K562 (cell line): Measurements from ENCODE around the gene KRTAP4-7. TPM values are rescaled to one million over a fixed set of nuclear protein-coding genes. Genes with fewer than 3 reads are reported as not detected.

Experiments used
- ATAC-seq: fragments of 200-7000 bp; cut with Tn5 transposase; 3 replicates; pipeline ENCODE4 v1.9.1; 2020; ENCODE audit warnings: moderate library complexity
- BruUV-seq: library from RNA; stranded (reverse); fragments of 400-500 nt; replicated peaks from 2 replicates; lab custom pipeline; 2021; lab: Mats Ljungman, UMichigan
- CTCF ChIA-PET: fragments of 300-600 bp; formaldehyde crosslinking; extraction: SDS; loops from one replicate; lab custom pipeline; 2021; ENCODE audit warnings: low intra/inter-chr PET ratio; lab: Yijun Ruan, JAX
- POLR2A ChIA-PET: fragments of 300-600, 350-650 bp; sonication (Branson Sonifier 250); formaldehyde crosslinking; extraction: SDS; loops from one replicate; lab custom pipeline; 2021; ENCODE audit warnings: antibody characterized with exemption, inconsistent platforms; lab: Yijun Ruan, JAX
- DNase-seq, 4 experiments: peaks; one replicate each; pipeline versions ENCODE4 v3.0.0 to v3.0.0-alpha.2; 2011 to 2018; ENCODE audit warnings: low spot score in 3 of 4, mixed read lengths in 3 of 4; ENCODE audit errors: extremely low read depth in 1 of 4
- FAIRE-seq: peaks from 2 replicates; lab custom pipeline; 2011; peaks lifted over from hg19 to GRCh38; lab: Jason Lieb, UNC
- H2AFZ ChIP-seq: 2 replicates; pipeline ENCODE4 v1.6.0; 2011; ENCODE audit warnings: low read depth, low read length, control low read depth, inconsistent platforms
- H3K27ac ChIP-seq: fragments of 200-600 bp; 3 replicates; pipeline ENCODE4 v1.8.0; 2011; ENCODE audit warnings: low read depth, mild to moderate bottlenecking, control low read depth, inconsistent platforms, low read length, moderate library complexity, mixed read lengths; ENCODE audit errors: extremely low read depth
- H3K27me3 ChIP-seq, 2 experiments: fragments of 300-600 bp in 1 of 2; 2 replicates in 1 of 2; 3 replicates in 1 of 2; pipeline versions ENCODE4 v1.6.0 to v1.8.0; 2011; ENCODE audit warnings: inconsistent platforms in 2 of 2, low read length in 2 of 2, mild to moderate bottlenecking in 1 of 2, mixed read lengths in 1 of 2, moderate library complexity in 1 of 2; ENCODE audit not compliant: control insufficient read depth in 2 of 2, insufficient read depth in 2 of 2
- H3K36me3 ChIP-seq: fragments of 300-600 bp; 3 replicates; pipeline ENCODE4 v1.8.0; 2011; ENCODE audit warnings: mild to moderate bottlenecking, low read length, inconsistent platforms; ENCODE audit not compliant: control insufficient read depth, insufficient read depth
- H3K4me1 ChIP-seq, 2 experiments: fragments of 200-600 bp in 1 of 2; replicated peaks in 1 of 2; 2 replicates in 1 of 2; 3 replicates in 1 of 2; pipeline versions ENCODE4 v1.5.1 to v1.8.0; 2011; ENCODE audit warnings: inconsistent platforms in 2 of 2, low read length in 2 of 2, mild to moderate bottlenecking in 1 of 2, mixed read lengths in 1 of 2, moderate library complexity in 1 of 2; ENCODE audit not compliant: control insufficient read depth in 2 of 2, insufficient read depth in 2 of 2
- H3K4me2 ChIP-seq: 2 replicates; pipeline ENCODE4 v1.6.1; 2011; ENCODE audit warnings: low read length, control low read depth, inconsistent platforms, mixed read lengths; ENCODE audit not compliant: insufficient read depth
- H3K4me3 ChIP-seq: fragments of 200-600 bp; sonication (generic), shearing (Covaris generic); 2 replicates; pipeline ENCODE4 v1.5.1; 2016; ENCODE audit warnings: control low read depth, inconsistent platforms
- H3K79me2 ChIP-seq: fragments of 200-600 bp; 3 replicates; pipeline ENCODE4 v1.8.0; 2011; ENCODE audit warnings: low read length, inconsistent platforms; ENCODE audit not compliant: control insufficient read depth, insufficient read depth
- H3K9ac ChIP-seq, 2 experiments: 2 replicates each; pipeline versions ENCODE4 v1.6.0 to v1.6.1; 2011; ENCODE audit warnings: low read depth in 2 of 2, low read length in 2 of 2, control low read depth in 1 of 2, inconsistent platforms in 1 of 2, mild to moderate bottlenecking in 1 of 2, mixed read lengths in 1 of 2; ENCODE audit not compliant: insufficient read depth in 1 of 2
- H3K9me1 ChIP-seq: one replicate; pipeline ENCODE4 v1.6.0; 2011; ENCODE audit warnings: inconsistent platforms, mild to moderate bottlenecking, low read length, moderate library complexity; ENCODE audit not compliant: control insufficient read depth, insufficient read depth
- H3K9me3 ChIP-seq: replicated peaks from 2 replicates; pipeline ENCODE4 v1.5.1; 2011; ENCODE audit warnings: low read depth, low read length, inconsistent platforms; ENCODE audit not compliant: control insufficient read depth, insufficient read depth
- H4K20me1 ChIP-seq: replicated peaks from 2 replicates; pipeline ENCODE4 v1.6.1; 2011; ENCODE audit warnings: low read length, inconsistent platforms, mixed read lengths; ENCODE audit not compliant: control insufficient read depth, insufficient read depth
- BRF2 ChIP-seq: IDR thresholded peaks from 3 replicates; pipeline ENCODE4 v1.6.1; 2011; ENCODE audit warnings: borderline replicate concordance, mild to moderate bottlenecking; ENCODE audit not compliant: insufficient read length, insufficient read depth
- HSF4 ChIP-seq: fragments of 250-450 bp; sonication (Bioruptor Pico); IDR thresholded peaks from 2 replicates; pipeline ENCODE4 v2.1.2; 2022; ENCODE audit warnings: mild to moderate bottlenecking, moderate library complexity, borderline replicate concordance
- IRF1 ChIP-seq: sonication (generic); formaldehyde crosslinking; IDR thresholded peaks from 2 replicates; pipeline ENCODE4 v1.8.0; 2022; ENCODE audit warnings: missing genetic modification reagents, mild to moderate bottlenecking, borderline replicate concordance
- KAT7 ChIP-seq: sonication (generic); formaldehyde crosslinking; IDR thresholded peaks from 2 replicates; pipeline ENCODE4 v1.8.0; 2022; ENCODE audit warnings: missing genetic modification reagents, mild to moderate bottlenecking, borderline replicate concordance
- MBD2 ChIP-seq: sonication (generic); IDR thresholded peaks from 2 replicates; pipeline ENCODE4 v1.6.1; 2016; ENCODE audit warnings: low read depth, borderline replicate concordance
- MYC ChIP-seq, 2 experiments: fragments of 250-450 bp in 1 of 2; sonication (Bioruptor Pico) in 1 of 2; IDR thresholded peaks; 2 replicates each; pipeline versions ENCODE4 v1.5.1 to v1.6.1; 2012 to 2021; ENCODE audit warnings: low read depth in 2 of 2, borderline replicate concordance in 1 of 2, improper control_type of control experiment in 1 of 2, low read length in 1 of 2, mild to moderate bottlenecking in 1 of 2, moderate library complexity in 1 of 2
- ZNF134 ChIP-seq: fragments of 250-450 bp; sonication (Bioruptor Pico); conservative IDR thresholded peaks from 2 replicates; pipeline ENCODE4 v1.4.0; 2020
- WGBS: fragments of 100-300 bp; shearing (Covaris generic); methylation state at CpG from one replicate; pipeline ENCODE4 v1.1.6; 2016; ENCODE audit warnings: low coverage, mixed read lengths; ENCODE audit not compliant: insufficient coverage; ENCODE audit errors: missing lambda C conversion rate; 5-methylcytosine and 5-hydroxymethylcytosine counted together
- in situ Hi-C: fragments of 300-500 bp; cut with MboI; formaldehyde crosslinking; loops from 4 replicates; pipeline ENCODE4 v1.15.0; 2018; ENCODE audit warnings: inconsistent platforms, mixed read lengths
- intact Hi-C: fragments of 100-400 bp; cut with micrococcal nuclease; formaldehyde crosslinking; loops from 2 replicates; pipeline ENCODE4 v1.14.2; 2022
- polyA plus RNA-seq, 8 experiments: library from polyadenylated mRNA; depleted of rRNA in 4 of 8; stranded (reverse) in 5 of 8; unstranded in 3 of 8; fragments of >200 nt; fragmentation: Nextera tagmentation in 2 of 8; fragmentation: Illumina TruSeq in 1 of 8; extraction: Ambion mirVana in 2 of 8; extraction: Trizol in 1 of 8; gene quantifications; 2 replicates each; pipeline versions ENCODE4 v1.2.1 to v1.2.3, GENCODE V29; 2011 to 2014; ENCODE audit warnings: inconsistent platforms in 1 of 8, missing spikeins in 1 of 8
- total RNA-seq, 7 experiments: library from RNA; depleted of rRNA in 6 of 7; stranded (reverse); fragments of >200 nt in 6 of 7; fragmentation: Illumina TruSeq in 2 of 7; extraction: Trizol in 2 of 7; gene quantifications; 2 replicates each; pipeline versions ENCODE4 v1.2.1 to v1.2.3, GENCODE V29; 2011 to 2021; ENCODE audit warnings: low replicate concordance in 1 of 7

Gene KRTAP4-7
- total and polyA plus RNA-seq, 9 of the 15 experiments (the other 6 are each of a cell fraction or from before 2014, with no cell fraction given), result not detected

GRCh38 chr17:41133880-41134735 is 50.2 kb downstream of the KRTAP4-7 start:
- H3K27ac ChIP-seq, result no peak overlapping the region
- no peak for ATAC-seq
- BruUV-seq, result no TSS peak

More at GRCh38 chr17:41133880-41134735, 50.2 kb downstream of the KRTAP4-7 start:
- intact Hi-C loops (no loop called here), in situ Hi-C loops (no loop called here)
- FAIRE-seq (no peak), DNase-seq (no peak)
- H3K9ac ChIP-seq, result no peak overlapping the region
- H2AFZ ChIP-seq, result no peak overlapping the region
- H3K4me2 ChIP-seq, result no peak overlapping the region
- H3K4me3 ChIP-seq, result no peak overlapping the region
- H3K9me1 ChIP-seq, result no peaks in the 10 kb centered on the region
- H3K36me3 ChIP-seq, result no peaks in the 10 kb centered on the region
- H3K79me2 ChIP-seq, result no peaks in the 10 kb centered on the region
- no peaks in the 10 kb centered on the region for H3K9me3 ChIP-seq
- 0% methylated on average over 2 of the region's 2 CpGs for whole genome bisulfite sequencing
- POLR2A ChIA-PET, result interaction anchor here (0.7 kb wide), 1 partner anchor 118 kb away, joined by 3 read pairs; no protein-coding TSS in a partner anchor
- TF ChIP-seq KAT7 (CRISPR knock-in tag), result no peak
- TF ChIP-seq ZNF134, result no peak
- TF ChIP-seq MYC (IDR thresholded peaks at IDR 0.05; ENCODE audit: low read depth, low read length), result no peak
- no peak for TF ChIP-seq MYC (CRISPR knock-in tag; IDR thresholded peaks at IDR 0.05; ENCODE audit: borderline replicate concordance, low read depth)
- TF ChIP-seq HSF4 (CRISPR knock-in tag), result no peak
- no peak for TF ChIP-seq IRF1 (CRISPR knock-in tag)
- TF ChIP-seq BRF2, result no peak
- TF ChIP-seq MBD2, result no peak
- no peaks in the 10 kb centered on the region for H3K27me3 ChIP-seq
- no peaks in the 10 kb centered on the region for H4K20me1 ChIP-seq
- no peaks in the 10 kb centered on the region for H3K4me1 ChIP-seq
- CTCF ChIA-PET, result no interaction called here

Other genes with a start within 250 kb of the KRTAP4-7 start
Only the 7 nearest of the 38 such genes appear.
- gene KRTAP2-2, start 28.9 kb upstream of the KRTAP4-7 start, total RNA-seq (2014; rRNA removed), result not detected in 2 replicates
- not detected in 2 replicates for gene KRTAP2-2, start 28.9 kb upstream of the KRTAP4-7 start, total RNA-seq (2014; rRNA removed; fragmentation: Illumina TruSeq; extraction: Trizol)
- not detected in 2 replicates for gene KRTAP2-2, start 28.9 kb upstream of the KRTAP4-7 start, total RNA-seq (2015; rRNA removed; fragmentation: Illumina TruSeq; extraction: Trizol)
- gene KRTAP2-2, start 28.9 kb upstream of the KRTAP4-7 start, total RNA-seq (2021), result not detected in 2 replicates
- gene KRTAP2-2, start 28.9 kb upstream of the KRTAP4-7 start, polyA plus RNA-seq (2011; rRNA removed), result not detected in 2 replicates
- not detected in 2 replicates for gene KRTAP2-2, start 28.9 kb upstream of the KRTAP4-7 start, polyA plus RNA-seq (2014; fragmentation: Illumina TruSeq; extraction: Trizol)
- not detected for gene KRTAP2-2, start 28.9 kb upstream of the KRTAP4-7 start, polyA plus RNA-seq (2014; fragmentation: Nextera tagmentation; extraction: Ambion mirVana)
- not detected in 2 replicates for gene KRTAP2-2, start 28.9 kb upstream of the KRTAP4-7 start, polyA plus RNA-seq (2014; rRNA removed)
- not detected in 2 replicates for gene KRTAP2-3, start 24.0 kb upstream of the KRTAP4-7 start, total RNA-seq (2014; rRNA removed)
- gene KRTAP2-3, start 24.0 kb upstream of the KRTAP4-7 start, total RNA-seq (2014; rRNA removed; fragmentation: Illumina TruSeq; extraction: Trizol), result not detected in 2 replicates
- not detected in 2 replicates for gene KRTAP2-3, start 24.0 kb upstream of the KRTAP4-7 start, total RNA-seq (2015; rRNA removed; fragmentation: Illumina TruSeq; extraction: Trizol)
- gene KRTAP2-3, start 24.0 kb upstream of the KRTAP4-7 start, total RNA-seq (2021), result not detected in 2 replicates
- gene KRTAP2-3, start 24.0 kb upstream of the KRTAP4-7 start, polyA plus RNA-seq (2011; rRNA removed), result not detected in 2 replicates
- not detected in 2 replicates for gene KRTAP2-3, start 24.0 kb upstream of the KRTAP4-7 start, polyA plus RNA-seq (2014; fragmentation: Illumina TruSeq; extraction: Trizol)
- not detected for gene KRTAP2-3, start 24.0 kb upstream of the KRTAP4-7 start, polyA plus RNA-seq (2014; fragmentation: Nextera tagmentation; extraction: Ambion mirVana)
- not detected in 2 replicates for gene KRTAP2-3, start 24.0 kb upstream of the KRTAP4-7 start, polyA plus RNA-seq (2014; rRNA removed)
- gene KRTAP2-4, start 18.3 kb upstream of the KRTAP4-7 start, total RNA-seq (2014; rRNA removed), result not detected in 2 replicates
- gene KRTAP2-4, start 18.3 kb upstream of the KRTAP4-7 start, total RNA-seq (2014; rRNA removed; fragmentation: Illumina TruSeq; extraction: Trizol), result not detected in 2 replicates
- gene KRTAP2-4, start 18.3 kb upstream of the KRTAP4-7 start, total RNA-seq (2015; rRNA removed; fragmentation: Illumina TruSeq; extraction: Trizol), result not detected in 2 replicates
- gene KRTAP2-4, start 18.3 kb upstream of the KRTAP4-7 start, total RNA-seq (2021), result not detected in 2 replicates
- not detected in 2 replicates for gene KRTAP2-4, start 18.3 kb upstream of the KRTAP4-7 start, polyA plus RNA-seq (2011; rRNA removed)
- gene KRTAP2-4, start 18.3 kb upstream of the KRTAP4-7 start, polyA plus RNA-seq (2014; fragmentation: Illumina TruSeq; extraction: Trizol), result not detected in 2 replicates
- gene KRTAP2-4, start 18.3 kb upstream of the KRTAP4-7 start, polyA plus RNA-seq (2014; fragmentation: Nextera tagmentation; extraction: Ambion mirVana), result not detected
- gene KRTAP2-4, start 18.3 kb upstream of the KRTAP4-7 start, polyA plus RNA-seq (2014; rRNA removed), result not detected in 2 replicates
- not detected in 2 replicates for gene KRTAP4-8, start 14.0 kb downstream of the KRTAP4-7 start, total RNA-seq (2014; rRNA removed)
- gene KRTAP4-8, start 14.0 kb downstream of the KRTAP4-7 start, total RNA-seq (2014; rRNA removed; fragmentation: Illumina TruSeq; extraction: Trizol), result not detected in 2 replicates
- not detected in 2 replicates for gene KRTAP4-8, start 14.0 kb downstream of the KRTAP4-7 start, total RNA-seq (2015; rRNA removed; fragmentation: Illumina TruSeq; extraction: Trizol)
- not detected in 2 replicates for gene KRTAP4-8, start 14.0 kb downstream of the KRTAP4-7 start, total RNA-seq (2021)
- not detected in 2 replicates for gene KRTAP4-8, start 14.0 kb downstream of the KRTAP4-7 start, polyA plus RNA-seq (2011; rRNA removed)
- not detected in 2 replicates for gene KRTAP4-8, start 14.0 kb downstream of the KRTAP4-7 start, polyA plus RNA-seq (2014; fragmentation: Illumina TruSeq; extraction: Trizol)
- gene KRTAP4-8, start 14.0 kb downstream of the KRTAP4-7 start, polyA plus RNA-seq (2014; fragmentation: Nextera tagmentation; extraction: Ambion mirVana), result not detected
- gene KRTAP4-8, start 14.0 kb downstream of the KRTAP4-7 start, polyA plus RNA-seq (2014; rRNA removed), result not detected in 2 replicates
- gene KRTAP4-16, start 18.1 kb downstream of the KRTAP4-7 start, total RNA-seq (2014; rRNA removed), result not detected in 2 replicates
- not detected in 2 replicates for gene KRTAP4-16, start 18.1 kb downstream of the KRTAP4-7 start, total RNA-seq (2014; rRNA removed; fragmentation: Illumina TruSeq; extraction: Trizol)
- not detected in 2 replicates for gene KRTAP4-16, start 18.1 kb downstream of the KRTAP4-7 start, total RNA-seq (2015; rRNA removed; fragmentation: Illumina TruSeq; extraction: Trizol)
- gene KRTAP4-16, start 18.1 kb downstream of the KRTAP4-7 start, total RNA-seq (2021), result not detected in 2 replicates
- not detected in 2 replicates for gene KRTAP4-16, start 18.1 kb downstream of the KRTAP4-7 start, polyA plus RNA-seq (2011; rRNA removed)
- gene KRTAP4-16, start 18.1 kb downstream of the KRTAP4-7 start, polyA plus RNA-seq (2014; fragmentation: Illumina TruSeq; extraction: Trizol), result not detected in 2 replicates
- gene KRTAP4-16, start 18.1 kb downstream of the KRTAP4-7 start, polyA plus RNA-seq (2014; fragmentation: Nextera tagmentation; extraction: Ambion mirVana), result not detected
- gene KRTAP4-16, start 18.1 kb downstream of the KRTAP4-7 start, polyA plus RNA-seq (2014; rRNA removed), result not detected in 2 replicates
- gene KRTAP4-9, start 21.2 kb downstream of the KRTAP4-7 start, total RNA-seq (2014; rRNA removed), result not detected in 2 replicates
- not detected in 2 replicates for gene KRTAP4-9, start 21.2 kb downstream of the KRTAP4-7 start, total RNA-seq (2014; rRNA removed; fragmentation: Illumina TruSeq; extraction: Trizol)
- not detected in 2 replicates for gene KRTAP4-9, start 21.2 kb downstream of the KRTAP4-7 start, total RNA-seq (2015; rRNA removed; fragmentation: Illumina TruSeq; extraction: Trizol)
- gene KRTAP4-9, start 21.2 kb downstream of the KRTAP4-7 start, total RNA-seq (2021), result not detected in 2 replicates
- not detected in 2 replicates for gene KRTAP4-9, start 21.2 kb downstream of the KRTAP4-7 start, polyA plus RNA-seq (2011; rRNA removed)
- not detected in 2 replicates for gene KRTAP4-9, start 21.2 kb downstream of the KRTAP4-7 start, polyA plus RNA-seq (2014; fragmentation: Illumina TruSeq; extraction: Trizol)
- not detected for gene KRTAP4-9, start 21.2 kb downstream of the KRTAP4-7 start, polyA plus RNA-seq (2014; fragmentation: Nextera tagmentation; extraction: Ambion mirVana)
- not detected in 2 replicates for gene KRTAP4-9, start 21.2 kb downstream of the KRTAP4-7 start, polyA plus RNA-seq (2014; rRNA removed)
- gene KRTAP4-11, start 34.2 kb downstream of the KRTAP4-7 start, total RNA-seq (2014; rRNA removed), result not detected in 2 replicates
- gene KRTAP4-11, start 34.2 kb downstream of the KRTAP4-7 start, total RNA-seq (2014; rRNA removed; fragmentation: Illumina TruSeq; extraction: Trizol), result not detected in 2 replicates
- not detected in 2 replicates for gene KRTAP4-11, start 34.2 kb downstream of the KRTAP4-7 start, total RNA-seq (2015; rRNA removed; fragmentation: Illumina TruSeq; extraction: Trizol)
- gene KRTAP4-11, start 34.2 kb downstream of the KRTAP4-7 start, total RNA-seq (2021), result not detected in 2 replicates
- gene KRTAP4-11, start 34.2 kb downstream of the KRTAP4-7 start, polyA plus RNA-seq (2011; rRNA removed), result not detected in 2 replicates
- not detected in 2 replicates for gene KRTAP4-11, start 34.2 kb downstream of the KRTAP4-7 start, polyA plus RNA-seq (2014; fragmentation: Illumina TruSeq; extraction: Trizol)
- not detected for gene KRTAP4-11, start 34.2 kb downstream of the KRTAP4-7 start, polyA plus RNA-seq (2014; fragmentation: Nextera tagmentation; extraction: Ambion mirVana)
- gene KRTAP4-11, start 34.2 kb downstream of the KRTAP4-7 start, polyA plus RNA-seq (2014; rRNA removed), result not detected in 2 replicates